HepG2 (cell line): ENCODE results near the gene MARCHF9. TPM values are rescaled to one million over a fixed set of nuclear protein-coding genes. Genes with fewer than 3 reads are reported as not detected.

Experiments
- AHDC1 ChIP-seq: sonication (generic); formaldehyde crosslinking; IDR thresholded peaks from 2 replicates; pipeline ENCODE4 v1.5.1; 2020; ENCODE audit warnings: mild to moderate bottlenecking, missing genetic modification reagents, borderline replicate concordance
- KMT2A ChIP-seq: sonication (generic); formaldehyde crosslinking; IDR thresholded peaks from 2 replicates; pipeline ENCODE4 v1.4.0; 2020; ENCODE audit warnings: missing genetic modification reagents
- MBNL3 ChIP-seq: fragments of 250-450 bp; sonication (Bioruptor Pico); conservative IDR thresholded peaks from 2 replicates; pipeline ENCODE4 v1.8.0; 2022; ENCODE audit warnings: mild to moderate bottlenecking, inconsistent platforms
- ZNF704 ChIP-seq: sonication (generic); formaldehyde crosslinking; IDR thresholded peaks from 2 replicates; pipeline ENCODE4 v1.8.1; 2023; ENCODE audit warnings: mild to moderate bottlenecking, inconsistent platforms, moderate library complexity, missing genetic modification reagents, borderline replicate concordance
- ZNF775 ChIP-seq: sonication (generic); formaldehyde crosslinking; IDR thresholded peaks from 2 replicates; pipeline ENCODE4 v1.4.0; 2020; ENCODE audit warnings: missing genetic modification reagents, mild to moderate bottlenecking, moderate library complexity, borderline replicate concordance
- ZNF850 ChIP-seq: sonication (generic); formaldehyde crosslinking; conservative IDR thresholded peaks from 2 replicates; pipeline ENCODE4 v1.9.0; 2021; ENCODE audit warnings: mild to moderate bottlenecking, missing genetic modification reagents
- ZSCAN30 ChIP-seq: sonication (generic); formaldehyde crosslinking; IDR thresholded peaks from 2 replicates; pipeline ENCODE4 v1.5.0; 2020; ENCODE audit warnings: mild to moderate bottlenecking, missing genetic modification reagents
- polyA plus RNA-seq, 8 experiments: library from polyadenylated mRNA; depleted of rRNA in 3 of 8; stranded (reverse) in 7 of 8; unstranded in 1 of 8; fragments of >200 nt; fragmentation: Illumina TruSeq in 4 of 8; extraction: Trizol in 4 of 8; gene quantifications; 2 replicates each; pipeline versions ENCODE4 v1.2.1 to v1.2.3, GENCODE V29; 2011 to 2016; ENCODE audit warnings: low read depth in 4 of 8, missing spikeins in 1 of 8, mixed read lengths in 1 of 8; ENCODE audit not compliant: insufficient read depth in 1 of 8
- total RNA-seq, 5 experiments: library from RNA; depleted of rRNA; stranded (reverse); fragments of >200 nt; fragmentation: Illumina TruSeq; extraction: Trizol; gene quantifications; 2 replicates each; pipeline ENCODE4 v1.2.3, GENCODE V29; 2016; ENCODE audit warnings: low read depth in 1 of 5
- TF ChIP-seq, protein P1 (sequence below): IDR thresholded peaks from 2 replicates; pipeline ENCODE4 v1.4.0; 2020; ENCODE audit warnings: mild to moderate bottlenecking, missing genetic modification reagents
- TF ChIP-seq, protein P2 (sequence below), 2 experiments: sonication (generic) in 1 of 2; formaldehyde crosslinking in 1 of 2; IDR thresholded peaks; 2 replicates each; pipeline versions ENCODE4 v1.4.0 to v1.6.1; 2018 to 2020; ENCODE audit warnings: missing genetic modification reagents in 2 of 2, borderline replicate concordance in 1 of 2, low read depth in 1 of 2, mild to moderate bottlenecking in 1 of 2, missing biosample characterization in 1 of 2
- TF ChIP-seq, protein P3 (sequence below): sonication (generic); formaldehyde crosslinking; IDR thresholded peaks from 2 replicates; pipeline ENCODE4 v1.4.0; 2020; ENCODE audit warnings: missing genetic modification reagents
- TF ChIP-seq, protein P4 (sequence below): sonication (generic); formaldehyde crosslinking; IDR thresholded peaks from 2 replicates; pipeline ENCODE4 v1.5.0; 2020; ENCODE audit warnings: missing genetic modification reagents

MARCHF9 gene
- total and polyA plus RNA-seq, 2 of the 13 experiments (the other 11 are each of a cell fraction or from before 2014, with no cell fraction given): 5.7 to 9.6 TPM

DNA sequence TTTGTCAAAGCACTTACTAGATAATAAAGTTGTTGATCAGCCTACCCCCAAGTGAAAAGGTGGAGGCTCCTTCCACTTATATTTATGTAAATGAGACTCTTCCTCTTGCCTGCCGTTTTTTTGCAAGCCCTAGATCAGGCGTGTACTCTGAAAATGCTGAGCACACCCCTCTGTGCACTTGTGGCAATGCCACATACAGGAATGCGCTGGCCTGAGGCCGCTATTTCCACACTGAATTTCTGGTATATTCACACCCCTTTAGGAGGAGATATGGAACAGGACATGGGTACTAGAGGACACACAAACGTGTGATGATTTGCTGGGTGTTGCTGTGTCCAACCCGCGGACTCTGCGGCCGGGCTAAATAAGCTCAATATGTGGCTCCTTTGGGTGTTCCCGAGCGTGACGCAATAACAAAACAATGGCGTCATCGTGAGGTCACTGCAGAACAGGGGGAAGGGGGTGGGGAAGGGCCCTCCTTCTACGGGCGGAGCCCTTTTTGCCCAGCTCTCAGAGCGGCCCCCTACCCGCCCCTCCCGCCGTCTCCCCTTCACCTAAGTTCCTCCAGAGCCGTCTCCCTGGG is 10.6 kb upstream of the MARCHF9 start (continued):
- no peak for TF ChIP-seq AHDC1 (CRISPR knock-in tag)
- TF ChIP-seq ZNF704 (CRISPR knock-in tag): no peak
- TF ChIP-seq, protein P1, sequence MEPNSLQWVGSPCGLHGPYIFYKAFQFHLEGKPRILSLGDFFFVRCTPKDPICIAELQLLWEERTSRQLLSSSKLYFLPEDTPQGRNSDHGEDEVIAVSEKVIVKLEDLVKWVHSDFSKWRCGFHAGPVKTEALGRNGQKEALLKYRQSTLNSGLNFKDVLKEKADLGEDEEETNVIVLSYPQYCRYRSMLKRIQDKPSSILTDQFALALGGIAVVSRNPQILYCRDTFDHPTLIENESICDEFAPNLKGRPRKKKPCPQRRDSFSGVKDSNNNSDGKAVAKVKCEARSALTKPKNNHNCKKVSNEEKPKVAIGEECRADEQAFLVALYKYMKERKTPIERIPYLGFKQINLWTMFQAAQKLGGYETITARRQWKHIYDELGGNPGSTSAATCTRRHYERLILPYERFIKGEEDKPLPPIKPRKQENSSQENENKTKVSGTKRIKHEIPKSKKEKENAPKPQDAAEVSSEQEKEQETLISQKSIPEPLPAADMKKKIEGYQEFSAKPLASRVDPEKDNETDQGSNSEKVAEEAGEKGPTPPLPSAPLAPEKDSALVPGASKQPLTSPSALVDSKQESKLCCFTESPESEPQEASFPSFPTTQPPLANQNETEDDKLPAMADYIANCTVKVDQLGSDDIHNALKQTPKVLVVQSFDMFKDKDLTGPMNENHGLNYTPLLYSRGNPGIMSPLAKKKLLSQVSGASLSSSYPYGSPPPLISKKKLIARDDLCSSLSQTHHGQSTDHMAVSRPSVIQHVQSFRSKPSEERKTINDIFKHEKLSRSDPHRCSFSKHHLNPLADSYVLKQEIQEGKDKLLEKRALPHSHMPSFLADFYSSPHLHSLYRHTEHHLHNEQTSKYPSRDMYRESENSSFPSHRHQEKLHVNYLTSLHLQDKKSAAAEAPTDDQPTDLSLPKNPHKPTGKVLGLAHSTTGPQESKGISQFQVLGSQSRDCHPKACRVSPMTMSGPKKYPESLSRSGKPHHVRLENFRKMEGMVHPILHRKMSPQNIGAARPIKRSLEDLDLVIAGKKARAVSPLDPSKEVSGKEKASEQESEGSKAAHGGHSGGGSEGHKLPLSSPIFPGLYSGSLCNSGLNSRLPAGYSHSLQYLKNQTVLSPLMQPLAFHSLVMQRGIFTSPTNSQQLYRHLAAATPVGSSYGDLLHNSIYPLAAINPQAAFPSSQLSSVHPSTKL (CRISPR knock-in tag): 0 out of 2 replicates have a peak, but pooled peaks have one; percentile 28
- TF ChIP-seq, protein P2, sequence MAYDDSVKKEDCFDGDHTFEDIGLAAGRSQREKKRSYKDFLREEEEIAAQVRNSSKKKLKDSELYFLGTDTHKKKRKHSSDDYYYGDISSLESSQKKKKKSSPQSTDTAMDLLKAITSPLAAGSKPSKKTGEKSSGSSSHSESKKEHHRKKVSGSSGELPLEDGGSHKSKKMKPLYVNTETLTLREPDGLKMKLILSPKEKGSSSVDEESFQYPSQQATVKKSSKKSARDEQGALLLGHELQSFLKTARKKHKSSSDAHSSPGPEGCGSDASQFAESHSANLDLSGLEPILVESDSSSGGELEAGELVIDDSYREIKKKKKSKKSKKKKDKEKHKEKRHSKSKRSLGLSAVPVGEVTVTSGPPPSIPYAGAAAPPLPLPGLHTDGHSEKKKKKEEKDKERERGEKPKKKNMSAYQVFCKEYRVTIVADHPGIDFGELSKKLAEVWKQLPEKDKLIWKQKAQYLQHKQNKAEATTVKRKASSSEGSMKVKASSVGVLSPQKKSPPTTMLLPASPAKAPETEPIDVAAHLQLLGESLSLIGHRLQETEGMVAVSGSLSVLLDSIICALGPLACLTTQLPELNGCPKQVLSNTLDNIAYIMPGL (CRISPR knock-in tag; IDR thresholded peaks at IDR 0.05; ENCODE audit: borderline replicate concordance in 1 of 2, low read depth in 1 of 2): peak in 1 of 2 experiments; percentile 10; a peak in 1 of 4 replicates
- no peak for TF ChIP-seq ZSCAN30 (CRISPR knock-in tag)
- TF ChIP-seq ZNF850: no peak
- TF ChIP-seq, protein P3, sequence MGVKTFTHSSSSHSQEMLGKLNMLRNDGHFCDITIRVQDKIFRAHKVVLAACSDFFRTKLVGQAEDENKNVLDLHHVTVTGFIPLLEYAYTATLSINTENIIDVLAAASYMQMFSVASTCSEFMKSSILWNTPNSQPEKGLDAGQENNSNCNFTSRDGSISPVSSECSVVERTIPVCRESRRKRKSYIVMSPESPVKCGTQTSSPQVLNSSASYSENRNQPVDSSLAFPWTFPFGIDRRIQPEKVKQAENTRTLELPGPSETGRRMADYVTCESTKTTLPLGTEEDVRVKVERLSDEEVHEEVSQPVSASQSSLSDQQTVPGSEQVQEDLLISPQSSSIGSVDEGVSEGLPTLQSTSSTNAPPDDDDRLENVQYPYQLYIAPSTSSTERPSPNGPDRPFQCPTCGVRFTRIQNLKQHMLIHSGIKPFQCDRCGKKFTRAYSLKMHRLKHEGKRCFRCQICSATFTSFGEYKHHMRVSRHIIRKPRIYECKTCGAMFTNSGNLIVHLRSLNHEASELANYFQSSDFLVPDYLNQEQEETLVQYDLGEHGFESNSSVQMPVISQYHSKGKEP (CRISPR knock-in tag): no peak
- no peak for TF ChIP-seq KMT2A (CRISPR knock-in tag)
- TF ChIP-seq MBNL3: no peak
- TF ChIP-seq, protein P4, sequence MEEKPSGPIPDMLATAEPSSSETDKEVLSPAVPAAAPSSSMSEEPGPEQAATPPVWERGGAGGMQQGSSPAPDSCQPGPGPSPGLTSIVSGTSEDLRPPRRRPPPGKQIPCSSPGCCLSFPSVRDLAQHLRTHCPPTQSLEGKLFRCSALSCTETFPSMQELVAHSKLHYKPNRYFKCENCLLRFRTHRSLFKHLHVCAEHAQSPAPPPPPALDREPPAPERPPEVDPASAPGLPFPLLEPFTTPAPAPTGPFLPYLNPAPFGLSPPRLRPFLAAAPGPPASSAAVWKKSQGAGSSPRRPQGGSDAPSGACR (CRISPR knock-in tag): no peak
- no peak for TF ChIP-seq ZNF775 (CRISPR knock-in tag)
